HepG2 (cell line): ENCODE data around the gene MARCHF4. TPM values are rescaled to one million over a fixed set of nuclear protein-coding genes. Genes with fewer than 3 reads are reported as not detected.
A peak's percentile ranks its signal among the peaks of the same experiment; 100 is the strongest.

Source experiments
- BATF2 ChIP-seq: sonication (generic); formaldehyde crosslinking; IDR thresholded peaks from 2 replicates; pipeline ENCODE4 v1.8.0; 2022; ENCODE audit warnings: mild to moderate bottlenecking, missing genetic modification reagents, moderate library complexity
- BRD4 ChIP-seq: sonication (generic); formaldehyde crosslinking; IDR thresholded peaks from 2 replicates; pipeline ENCODE4 v1.4.0; 2020; ENCODE audit warnings: missing genetic modification reagents
- FOSL1 ChIP-seq: sonication (generic); formaldehyde crosslinking; IDR thresholded peaks from 2 replicates; pipeline ENCODE4 v1.9.0; 2021; ENCODE audit warnings: missing genetic modification reagents, borderline replicate concordance
- FOXJ3 ChIP-seq: sonication (generic); formaldehyde crosslinking; IDR thresholded peaks from 2 replicates; pipeline ENCODE4 v1.4.0; 2020; ENCODE audit warnings: missing genetic modification reagents, mild to moderate bottlenecking, borderline replicate concordance
- HCFC1 ChIP-seq: fragments of 150-350 bp; IDR thresholded peaks from 2 replicates; pipeline ENCODE4 v1.6.1; 2014; ENCODE audit warnings: low read depth, low read length
- HOMEZ ChIP-seq: IDR thresholded peaks from 2 replicates; pipeline ENCODE4 v1.6.1; 2016; ENCODE audit warnings: low read depth
- PHF21A ChIP-seq: sonication (generic); formaldehyde crosslinking; IDR thresholded peaks from 2 replicates; pipeline ENCODE4 v1.5.0; 2020; ENCODE audit warnings: mild to moderate bottlenecking, missing genetic modification reagents
- RBM39 ChIP-seq: fragments of 200-400 bp; formaldehyde crosslinking; IDR thresholded peaks from one replicate; pipeline ENCODE4 v1.6.1; 2018; ENCODE audit warnings: antibody characterized with exemption, mild to moderate bottlenecking, low read depth, low read length; ENCODE audit not compliant: poor library complexity, severe bottlenecking
- RFX5 ChIP-seq: IDR thresholded peaks from 2 replicates; pipeline ENCODE4 v1.6.1; 2011; ENCODE audit warnings: low read depth, low read length, improper control_type of control experiment
- TEF ChIP-seq: sonication (generic); formaldehyde crosslinking; IDR thresholded peaks from 2 replicates; pipeline ENCODE4 v1.5.0; 2020; ENCODE audit warnings: missing genetic modification reagents
- TERF1 ChIP-seq: sonication (generic); formaldehyde crosslinking; IDR thresholded peaks from 2 replicates; pipeline ENCODE4 v1.8.0; 2022; ENCODE audit warnings: mild to moderate bottlenecking, missing genetic modification reagents, moderate library complexity
- TP53 ChIP-seq: sonication (generic); formaldehyde crosslinking; conservative IDR thresholded peaks from 2 replicates; pipeline ENCODE4 v1.4.0; 2020; ENCODE audit warnings: missing genetic modification reagents
- XRCC5 ChIP-seq: fragments of 200-400 bp; formaldehyde crosslinking; optimal IDR thresholded peaks from 2 replicates; pipeline ENCODE3; 2017; ENCODE audit warnings: mild to moderate bottlenecking, low read length
- ZNF280B ChIP-seq: sonication (generic); formaldehyde crosslinking; IDR thresholded peaks from 2 replicates; pipeline ENCODE4 v1.5.0; 2020; ENCODE audit warnings: missing genetic modification reagents, mild to moderate bottlenecking, borderline replicate concordance
- ZNF33B ChIP-seq: sonication (generic); formaldehyde crosslinking; IDR thresholded peaks from 2 replicates; pipeline ENCODE4 v1.5.1; 2020; ENCODE audit warnings: mild to moderate bottlenecking, missing genetic modification reagents
- ZNF615 ChIP-seq: sonication (generic); formaldehyde crosslinking; IDR thresholded peaks from 2 replicates; pipeline ENCODE4 v1.5.0; 2020; ENCODE audit warnings: mild to moderate bottlenecking, missing genetic modification reagents, borderline replicate concordance
- ZNF678 ChIP-seq: sonication (generic); formaldehyde crosslinking; IDR thresholded peaks from 2 replicates; pipeline ENCODE4 v1.4.0; 2020; ENCODE audit warnings: mild to moderate bottlenecking, missing genetic modification reagents
- ZNF790 ChIP-seq: sonication (generic); formaldehyde crosslinking; IDR thresholded peaks from 2 replicates; pipeline ENCODE4 v1.8.0; 2022; ENCODE audit warnings: missing genetic modification reagents, mild to moderate bottlenecking, borderline replicate concordance
- ZNF816 ChIP-seq: sonication (generic); formaldehyde crosslinking; IDR thresholded peaks from 2 replicates; pipeline ENCODE4 v1.8.0; 2022; ENCODE audit warnings: missing genetic modification reagents, mild to moderate bottlenecking, borderline replicate concordance
- ZZZ3 ChIP-seq: sonication (generic); formaldehyde crosslinking; IDR thresholded peaks from 2 replicates; pipeline ENCODE4 v1.4.0; 2020; ENCODE audit warnings: missing genetic modification reagents, mild to moderate bottlenecking, borderline replicate concordance
- polyA plus RNA-seq, 8 experiments: library from polyadenylated mRNA; depleted of rRNA in 3 of 8; stranded (reverse) in 7 of 8; unstranded in 1 of 8; fragments of >200 nt; fragmentation: Illumina TruSeq in 4 of 8; extraction: Trizol in 4 of 8; gene quantifications; 2 replicates each; pipeline versions ENCODE4 v1.2.1 to v1.2.3, GENCODE V29; 2011 to 2016; ENCODE audit warnings: low read depth in 4 of 8, missing spikeins in 1 of 8, mixed read lengths in 1 of 8; ENCODE audit not compliant: insufficient read depth in 1 of 8
- total RNA-seq, 5 experiments: library from RNA; depleted of rRNA; stranded (reverse); fragments of >200 nt; fragmentation: Illumina TruSeq; extraction: Trizol; gene quantifications; 2 replicates each; pipeline ENCODE4 v1.2.3, GENCODE V29; 2016; ENCODE audit warnings: low read depth in 1 of 5

Gene MARCHF4
- total and polyA plus RNA-seq, 2 of the 13 experiments (the other 11 are each of a cell fraction or from before 2014, with no cell fraction given) = not detected

GRCh38 chr2:216412022-216412999 is 40.0 kb upstream of the MARCHF4 start, which contains the start of gene SMARCAL1 (continued):
- no peak for TF ChIP-seq BATF2 (CRISPR knock-in tag)
- TF ChIP-seq TERF1 (CRISPR knock-in tag) = no peak
- peak; percentile 92 for TF ChIP-seq ZNF33B
- no peak; the same call in 1 of the 2 replicates for TF ChIP-seq ZZZ3 (CRISPR knock-in tag)
- 0 out of 2 replicates have a peak, but pooled peaks have one; percentile 45 for TF ChIP-seq ZNF816 (CRISPR knock-in tag)
- no peak for TF ChIP-seq ZNF678 (CRISPR knock-in tag)
- TF ChIP-seq FOSL1 (CRISPR knock-in tag) = no peak
- peak; percentile 63; the same call in 1 of the 2 replicates for TF ChIP-seq PHF21A
- TF ChIP-seq TEF = no peak
- peak; percentile 85 for TF ChIP-seq HOMEZ (CRISPR knock-in tag)
- TF ChIP-seq ZNF790 (CRISPR knock-in tag) = peak; percentile 64; the same call in 1 of the 2 replicates
- TF ChIP-seq ZNF615 (CRISPR knock-in tag) = peak; percentile 82; the same call in 1 of the 2 replicates
- peak; percentile 86 for TF ChIP-seq RBM39
- TF ChIP-seq ZNF280B (CRISPR knock-in tag) = peak; percentile 97; the same call in 1 of the 2 replicates
- no peak; the same call in 1 of the 2 replicates for TF ChIP-seq TP53 (CRISPR knock-in tag)
- peak; percentile 84; the same call in 1 of the 2 replicates for TF ChIP-seq BRD4
- no peak for TF ChIP-seq RFX5
- TF ChIP-seq XRCC5 = peak; percentile 85
- 0 out of 2 replicates have a peak, but pooled peaks have one; percentile 46 for TF ChIP-seq FOXJ3 (CRISPR knock-in tag)
- peak; percentile 99 for TF ChIP-seq HCFC1
